Astrocyte (in vitro differentiated cells and primary cell): Measurements from ENCODE around the gene ABHD17A.

Experiments used
- CTCF ChIP-seq: IDR thresholded peaks from 2 replicates; pipeline ENCODE4 v1.5.1; 2011; ENCODE audit warnings: low read depth, mild to moderate bottlenecking, inconsistent platforms, low read length, moderate library complexity; ENCODE audit not compliant: insufficient read depth
- EZH2 ChIP-seq: IDR thresholded peaks from 2 replicates; pipeline ENCODE4 v1.6.1; 2012; ENCODE audit warnings: mild to moderate bottlenecking, low read length, inconsistent platforms; ENCODE audit not compliant: insufficient read depth

GRCh38 chr19:1847348-1847683 lies 38.0 kb downstream of the ABHD17A start:
- TF ChIP-seq CTCF = no peak
- TF ChIP-seq EZH2 = no peak
